ENCODE measurements around the gene PTPRE.

Gene PTPRE

DNA sequence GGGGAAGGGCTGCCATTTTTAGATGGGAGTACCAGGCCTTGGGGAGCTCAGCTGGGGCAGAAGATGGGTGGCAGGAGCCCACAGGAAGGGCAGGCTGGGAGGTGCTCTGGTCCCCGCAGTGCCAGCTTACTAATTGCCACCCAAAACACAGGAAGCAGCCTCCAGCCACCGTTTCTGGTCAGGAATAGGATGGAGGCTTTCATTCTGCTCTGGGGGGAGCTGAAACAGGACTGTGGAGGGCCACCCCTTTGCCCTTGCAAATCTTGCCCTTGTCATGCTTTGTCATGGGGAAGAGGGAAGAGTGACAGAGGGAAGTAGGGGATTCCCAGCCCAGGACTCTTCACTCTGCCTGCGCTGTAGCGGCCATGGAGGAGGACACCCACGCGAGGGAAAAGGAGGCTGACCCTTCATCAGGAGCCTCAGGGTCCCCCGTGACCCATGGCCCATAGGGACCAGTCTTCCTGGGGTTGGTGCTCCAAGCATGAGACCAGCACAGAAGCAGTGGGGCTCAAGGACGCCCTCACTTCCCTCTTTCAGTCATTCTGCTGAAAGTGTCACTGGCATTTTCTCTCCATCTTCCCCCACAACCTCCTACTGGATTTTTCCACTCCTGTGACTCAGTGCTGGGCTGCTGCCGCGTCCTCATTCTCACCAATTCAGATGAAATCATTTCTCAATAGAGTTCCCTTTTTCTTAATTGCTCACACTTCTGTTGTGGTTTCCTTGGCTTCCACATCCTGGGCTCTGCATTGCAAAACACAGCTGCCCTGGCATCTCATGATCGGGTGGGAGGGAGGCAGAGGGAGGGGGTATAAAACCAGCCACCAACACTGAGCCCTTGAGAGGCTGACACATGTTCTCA is 157.4 kb downstream of the PTPRE start:
- FAIRE-seq: no peak

- no peak for FAIRE-seq
Measured at GRCh38 chr10:128064970-128065580, 158.2 kb downstream of the PTPRE start.

DNA sequence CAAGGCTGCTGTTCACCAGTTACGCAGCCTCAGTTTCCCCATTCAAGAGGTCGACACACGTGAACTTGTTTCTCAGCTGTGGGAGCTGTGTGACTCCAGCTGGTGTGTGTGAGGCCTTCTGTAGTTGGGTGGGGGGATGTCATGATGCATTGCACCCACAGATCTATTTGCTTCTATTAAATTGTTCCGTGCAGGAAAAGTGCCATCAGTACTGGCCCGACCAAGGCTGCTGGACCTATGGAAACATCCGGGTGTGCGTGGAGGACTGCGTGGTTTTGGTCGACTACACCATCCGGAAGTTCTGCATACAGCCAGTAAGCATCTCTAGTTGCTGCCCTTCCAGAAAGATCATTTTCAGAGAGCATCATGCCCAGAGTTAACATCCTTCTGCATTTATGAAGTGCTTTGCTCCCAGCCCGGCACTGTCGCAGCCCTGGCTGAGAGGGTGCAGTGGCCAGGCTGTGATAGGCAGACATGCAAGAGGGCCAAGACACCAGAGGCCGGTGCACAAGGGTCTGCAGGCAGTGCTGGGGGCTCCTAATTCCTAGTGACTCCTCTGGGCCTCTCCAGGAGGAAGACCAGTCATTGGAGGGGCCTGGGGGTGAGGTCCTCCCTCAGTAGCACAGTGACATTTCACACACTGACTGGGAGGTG is 159.1 kb downstream of the PTPRE start:
- no peak for FAIRE-seq

DNA sequence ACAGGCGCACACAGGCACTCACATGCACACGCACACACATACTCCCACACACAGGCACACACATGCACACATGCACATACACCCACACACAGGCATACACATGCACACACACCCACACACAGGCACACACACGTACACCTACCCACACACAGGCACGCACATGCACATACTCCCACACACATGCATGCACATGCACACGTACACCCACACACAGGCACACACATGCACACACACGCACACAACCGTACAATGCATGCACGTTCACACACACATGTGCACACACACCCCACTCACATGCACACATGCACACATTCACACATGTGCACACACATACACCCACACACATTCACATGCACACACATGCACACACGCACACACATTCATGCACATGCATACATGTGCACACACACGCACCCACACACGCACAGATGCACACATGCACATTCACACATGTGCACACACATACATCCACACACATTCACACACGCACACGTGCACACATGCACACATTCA is 160.0 kb downstream of the PTPRE start:
- FAIRE-seq: no peak

GRCh38 chr10:128067691-128068397 is 160.9 kb downstream of the PTPRE start:
- no peak for FAIRE-seq

DNA sequence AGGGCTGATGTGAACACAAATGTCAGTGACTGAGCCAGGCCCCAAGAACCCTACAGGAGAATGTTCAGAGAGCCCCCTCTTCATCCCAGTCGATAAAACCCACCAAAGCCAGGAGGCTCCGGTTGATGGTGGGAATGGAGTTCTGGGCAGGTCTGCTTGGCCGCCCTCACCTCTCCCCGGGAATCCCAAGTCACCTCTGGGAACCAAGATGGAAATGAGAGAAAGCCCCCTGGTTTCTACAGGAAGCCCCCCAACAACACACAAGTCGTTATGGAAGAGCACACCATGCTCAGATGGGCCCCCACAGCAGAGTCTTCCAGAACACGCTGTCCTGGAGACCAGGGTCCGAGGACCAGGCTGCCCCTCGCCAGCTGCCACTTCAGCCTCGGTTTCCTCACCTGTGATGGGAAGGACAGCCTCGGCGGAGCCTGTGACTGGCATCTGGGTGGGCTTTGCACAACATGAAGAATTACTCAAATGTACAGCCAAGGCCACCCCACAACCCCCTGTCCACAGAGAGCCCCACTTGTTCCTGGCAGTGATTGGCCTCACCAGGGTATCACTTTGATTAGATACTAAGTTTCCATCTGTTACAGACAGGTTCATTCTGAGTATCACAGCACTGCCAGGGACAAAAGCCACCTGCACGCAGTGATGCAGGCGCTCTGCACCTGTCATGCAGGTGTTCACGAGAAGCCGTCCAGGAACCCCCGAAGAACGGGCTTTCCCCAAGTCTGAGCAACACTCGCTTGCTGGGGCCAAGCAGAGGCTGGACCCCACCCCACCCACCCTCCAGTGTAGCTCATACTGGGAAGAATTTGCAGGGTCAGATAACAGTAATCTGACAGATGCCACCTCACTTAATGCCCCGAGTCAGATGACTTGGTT is 161.7 kb downstream of the PTPRE start:
- no peak for FAIRE-seq

DNA sequence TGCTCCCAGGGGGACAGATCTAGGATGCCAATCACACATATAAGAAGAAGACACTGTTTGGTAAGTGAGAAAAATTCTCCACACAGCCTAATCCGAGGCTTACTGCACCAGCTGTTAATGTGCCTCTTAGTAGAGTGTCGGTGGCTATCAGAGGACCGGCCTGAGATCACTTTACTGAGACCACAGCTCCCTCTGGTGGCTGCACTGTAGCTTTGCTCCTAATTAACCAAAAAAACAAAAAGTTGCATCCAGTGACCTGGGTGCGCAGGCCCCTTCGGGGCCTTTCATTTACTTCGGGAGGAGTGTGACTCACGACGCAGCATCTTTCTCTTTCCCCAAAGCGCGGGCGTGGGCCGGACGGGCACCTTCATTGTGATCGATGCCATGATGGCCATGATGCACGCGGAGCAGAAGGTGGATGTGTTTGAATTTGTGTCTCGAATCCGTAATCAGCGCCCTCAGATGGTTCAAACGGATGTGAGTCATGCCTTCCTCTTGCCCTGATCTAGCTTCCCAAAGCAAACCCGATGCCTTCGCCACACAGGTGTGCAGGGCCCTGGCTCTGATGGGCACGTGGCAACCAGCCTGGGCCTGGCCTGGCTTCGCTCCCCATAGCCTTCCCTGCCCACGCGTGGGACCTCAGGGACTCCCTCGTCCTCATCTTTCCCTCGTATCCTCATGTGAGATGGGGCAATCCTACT is 162.6 kb downstream of the PTPRE start:
- FAIRE-seq: no peak

GRCh38 chr10:128070161-128070560 is 163.3 kb downstream of the PTPRE start:
- FAIRE-seq: no peak

DNA sequence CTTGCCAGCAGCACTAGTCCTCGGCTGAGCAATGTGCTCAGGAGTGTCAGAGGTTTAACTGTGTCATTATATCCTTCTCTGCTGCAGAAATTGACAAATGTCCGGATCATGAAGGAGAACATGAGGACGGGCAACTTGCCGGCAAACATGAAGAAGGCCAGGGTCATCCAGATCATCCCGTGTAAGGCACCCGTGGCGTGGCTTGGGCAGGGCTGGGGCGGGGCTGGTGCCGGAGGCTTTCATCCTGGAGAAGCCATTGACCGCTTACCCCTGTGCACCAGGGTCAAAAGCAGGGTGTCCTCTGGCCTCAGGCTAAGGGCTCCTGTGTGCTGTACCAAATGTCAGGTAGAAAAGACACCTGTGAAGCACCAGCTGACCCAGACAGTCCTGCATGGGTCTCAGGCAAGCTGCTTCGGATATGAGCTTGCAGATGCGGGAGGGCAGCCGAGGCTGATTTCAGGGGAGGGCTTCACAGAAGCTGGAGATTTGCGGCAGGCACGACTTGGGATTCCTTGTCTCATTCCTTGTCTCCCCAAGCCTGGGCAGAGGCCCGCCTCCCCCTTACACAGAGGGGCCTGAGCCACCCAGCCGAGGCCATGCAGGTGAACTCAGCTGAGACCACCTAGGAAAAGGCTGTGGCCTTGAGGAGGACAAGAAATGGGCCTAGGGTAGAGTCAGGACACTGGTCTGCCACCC is 164.0 kb downstream of the PTPRE start:
- FAIRE-seq: no peak

- no peak for FAIRE-seq
Measured at GRCh38 chr10:128071417-128071782, 164.5 kb downstream of the PTPRE start.

GRCh38 chr10:128072046-128072445 is 165.1 kb downstream of the PTPRE start:
- FAIRE-seq: no peak

- FAIRE-seq: no peak
Measured at GRCh38 chr10:128072941-128073645, 166.2 kb downstream of the PTPRE start.

- FAIRE-seq: no peak
Measured at GRCh38 chr10:128073890-128074289, 167.0 kb downstream of the PTPRE start.

GRCh38 chr10:128074589-128074988 is 167.7 kb downstream of the PTPRE start:
- no peak for FAIRE-seq

- no peak for FAIRE-seq
Measured at GRCh38 chr10:128077155-128077875, 170.4 kb downstream of the PTPRE start.

- FAIRE-seq: no peak
Measured at GRCh38 chr10:128078136-128078969, 171.4 kb downstream of the PTPRE start.

DNA sequence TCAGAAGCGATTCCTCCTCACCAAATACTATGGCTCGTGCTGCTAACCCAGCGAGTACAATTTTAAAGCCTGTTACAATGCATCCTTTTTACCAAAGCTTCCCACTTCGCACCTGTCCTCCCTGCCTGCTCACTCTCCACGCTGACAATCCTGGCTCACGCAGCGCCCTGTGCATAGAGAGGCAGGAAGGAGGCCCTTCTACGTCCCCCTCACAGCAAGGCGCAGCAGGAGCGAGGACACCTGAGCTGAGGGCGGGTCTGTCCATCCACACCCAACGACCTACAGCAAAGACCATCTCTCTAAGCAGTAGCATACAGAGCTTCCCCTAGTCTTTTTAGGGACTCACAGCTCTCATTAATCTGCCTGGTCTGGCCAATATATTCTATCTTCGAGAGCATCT is 173.3 kb downstream of the PTPRE start:
- no peak for FAIRE-seq

DNA sequence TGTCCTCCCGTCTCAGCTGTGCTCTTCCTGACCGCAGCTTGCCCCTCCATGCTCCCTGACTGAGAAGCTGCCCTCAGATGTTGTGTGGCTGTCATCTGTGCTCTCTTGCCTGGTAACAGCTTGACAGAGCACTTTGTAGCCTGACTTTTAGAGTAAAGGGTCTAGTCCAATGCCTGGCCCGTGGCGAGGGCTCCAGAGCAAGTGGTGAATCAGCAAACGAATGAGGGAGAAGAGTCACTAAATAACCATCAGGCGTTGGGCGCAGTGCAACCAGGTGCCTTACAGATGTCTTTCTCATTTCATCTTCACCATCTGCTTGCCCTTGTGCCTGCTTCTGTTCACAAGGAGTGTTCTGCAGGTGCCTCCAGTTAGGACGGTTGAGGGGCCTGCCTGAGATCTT is 173.7 kb downstream of the PTPRE start:
- no peak for FAIRE-seq
